Jurkat, Clone E6-1 (cell line): ENCODE measurements around the gene OPA3. TPM values are rescaled to one million over a fixed set of nuclear protein-coding genes. Genes with fewer than 3 reads are reported as not detected.
"Not testable (repeated sequence)": the region's sequence is repeated elsewhere in the genome, so short reads cannot be mapped to it uniquely, and the experiment has no call there.

Experiments used
- DNase-seq: peaks from one replicate; pipeline ENCODE4 v3.0.0-alpha.2; 2011; ENCODE audit warnings: low read depth, low spot score
- H3K4me3 ChIP-seq: 2 replicates; pipeline ENCODE4 v1.5.1; 2011; ENCODE audit warnings: mild to moderate bottlenecking, low read length, control low read depth, moderate library complexity
- polyA plus RNA-seq: library from polyadenylated mRNA; unstranded; fragments of >200 nt; gene quantifications from one replicate; pipeline ENCODE4 v1.2.1, GENCODE V29; 2012; ENCODE audit warnings: missing spikeins; ENCODE audit not compliant: insufficient read length, insufficient read depth

OPA3 gene
- 12.3 TPM for polyA plus RNA-seq

DNA sequence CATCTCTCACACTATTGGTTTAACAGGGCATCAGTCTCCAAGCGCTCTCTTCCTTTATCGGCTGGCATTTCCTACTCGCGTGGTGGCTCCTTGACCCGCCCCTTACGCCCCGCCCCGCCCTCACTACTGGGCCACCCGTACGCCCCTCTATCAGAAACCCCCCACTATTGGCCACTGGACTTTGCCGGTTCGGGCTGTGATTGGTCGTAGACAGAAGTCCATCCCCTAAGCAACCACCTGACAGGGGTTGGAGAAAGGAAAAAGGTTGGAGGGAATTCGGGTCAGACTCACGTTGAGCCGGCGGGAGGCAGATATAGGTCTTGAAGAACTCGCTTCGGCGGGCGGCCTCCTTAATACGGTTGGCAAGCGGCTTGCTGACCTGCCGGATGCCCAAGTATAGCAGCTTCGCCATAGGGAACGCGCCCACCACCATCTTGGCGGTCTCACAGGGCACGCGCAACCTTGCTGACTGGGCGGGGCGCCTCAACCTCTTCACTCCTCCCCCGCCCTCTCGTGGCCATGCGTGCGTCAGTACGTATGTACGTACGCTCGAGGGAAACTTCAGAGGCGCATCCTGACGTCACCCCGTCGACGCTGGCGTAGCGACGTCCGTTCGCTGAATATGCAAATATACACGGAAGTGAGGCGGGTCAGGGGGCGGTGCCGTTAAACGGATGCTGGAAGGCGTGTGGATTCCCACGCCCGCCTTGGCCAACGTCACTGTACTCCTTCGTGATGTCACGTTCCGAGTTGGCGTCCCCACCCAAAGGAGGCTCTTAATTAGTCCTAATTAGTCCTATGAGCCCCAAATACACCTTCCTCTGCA lies at the start of gene OPA3:
TSS of gene OPA3 (minus strand) at position 471 of the 826 bp plus-strand sequence. CDS start at position 433, 38 bp downstream.
- H3K4me3 ChIP-seq = peak within 1 kb of the TSS; percentile 98
- DNase-seq = peak; percentile 100

DNA sequence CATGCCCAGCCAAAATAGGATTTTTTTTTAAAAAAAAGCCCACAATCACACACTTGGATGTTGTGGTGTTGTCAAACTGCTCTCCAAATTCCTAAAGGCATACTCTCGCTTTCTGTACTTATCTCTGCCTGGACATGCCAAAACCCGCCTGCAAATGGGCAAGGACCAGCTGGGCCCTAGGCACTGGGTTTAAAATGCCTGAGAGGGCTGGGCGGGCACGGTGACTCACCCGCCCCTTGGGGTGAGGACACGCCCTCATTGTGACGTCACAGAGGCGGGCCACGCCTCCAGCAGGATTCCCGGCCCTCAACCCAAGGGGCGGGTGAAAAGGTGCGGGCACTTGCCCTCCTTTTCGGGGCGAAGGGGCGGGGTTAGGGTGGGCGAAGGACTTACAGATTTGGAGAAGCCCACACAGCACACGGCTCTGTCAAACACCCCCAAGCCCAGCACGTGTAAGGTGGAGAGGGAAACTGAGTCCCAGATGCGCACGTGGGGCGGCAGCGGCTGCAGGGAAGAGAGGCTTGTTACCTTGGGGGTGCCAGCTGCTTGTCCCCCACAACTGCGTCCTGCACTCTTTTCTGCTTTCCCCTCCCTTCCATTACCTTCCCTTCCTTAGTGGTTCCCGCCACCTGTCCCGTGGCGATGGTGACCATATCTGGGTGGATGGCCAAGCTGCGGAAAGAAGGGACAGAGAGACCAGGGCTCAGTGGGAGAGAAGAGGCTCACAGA lies 48.0 kb upstream of the OPA3 start:
- H3K4me3 ChIP-seq = no peak overlapping the region
- no peak for DNase-seq

DNA sequence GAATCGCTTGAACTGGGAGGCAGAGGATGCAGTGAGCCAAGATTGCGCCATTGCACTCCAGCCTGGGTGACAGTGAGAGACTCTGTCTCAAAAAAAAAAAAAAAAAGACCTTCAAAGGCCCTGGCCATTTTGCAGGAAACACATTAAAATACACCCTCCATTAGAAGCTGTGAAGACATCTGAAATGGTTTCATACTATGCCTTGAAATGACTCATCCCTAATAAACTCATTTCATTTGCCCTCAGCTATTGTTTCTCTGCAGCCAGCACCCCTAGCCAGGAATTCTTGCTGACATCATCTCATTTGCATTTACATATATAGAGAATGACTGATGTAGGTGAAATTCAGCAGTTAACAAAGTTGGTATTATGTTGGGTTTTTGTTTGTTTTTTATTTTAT lies 45.9 kb upstream of the OPA3 start:
- H3K4me3 ChIP-seq = no peak overlapping the region
- no peak for DNase-seq

DNA sequence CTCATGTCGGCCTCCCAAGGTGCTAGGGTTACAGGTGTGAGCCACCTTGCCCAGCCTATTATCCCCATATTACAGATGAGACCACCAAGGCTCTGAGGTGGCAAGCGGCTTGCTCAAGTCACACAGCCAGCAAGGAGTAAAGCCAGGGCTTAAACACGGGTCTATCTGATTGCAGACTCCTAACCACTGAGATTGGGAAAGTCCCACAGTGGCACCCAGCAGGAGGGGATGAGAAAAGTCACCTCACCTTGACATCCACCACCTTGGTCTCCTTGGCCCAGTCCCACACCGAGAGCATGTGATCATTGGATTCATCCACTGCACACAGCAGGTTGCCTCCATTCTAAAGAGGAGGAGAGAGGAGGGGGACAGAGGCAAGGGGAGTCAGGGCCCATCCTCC lies 45.1 kb upstream of the OPA3 start:
- no peak for DNase-seq
- H3K4me3 ChIP-seq = no peak overlapping the region

DNA sequence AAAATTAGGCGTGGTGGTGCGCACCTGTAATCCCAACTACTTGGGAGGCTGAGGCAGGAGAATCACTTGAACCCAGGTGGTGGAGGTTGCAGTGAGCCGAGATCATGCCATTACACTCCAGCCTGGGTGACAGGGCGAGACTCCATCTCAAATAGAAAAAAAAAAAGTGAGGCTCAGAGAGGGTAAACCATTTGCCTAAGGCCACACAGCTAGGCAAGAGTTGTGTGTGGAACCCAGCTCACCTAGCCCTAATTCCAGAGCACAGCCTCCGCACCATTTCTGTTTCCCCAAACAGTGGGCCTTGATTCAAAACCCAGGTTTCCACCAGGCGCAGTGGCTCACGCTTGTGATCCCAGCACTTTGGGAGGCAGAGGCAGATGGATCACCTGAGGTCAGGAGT lies 43.6 kb upstream of the OPA3 start:
- not testable (repeated sequence) for H3K4me3 ChIP-seq, DNase-seq

DNA sequence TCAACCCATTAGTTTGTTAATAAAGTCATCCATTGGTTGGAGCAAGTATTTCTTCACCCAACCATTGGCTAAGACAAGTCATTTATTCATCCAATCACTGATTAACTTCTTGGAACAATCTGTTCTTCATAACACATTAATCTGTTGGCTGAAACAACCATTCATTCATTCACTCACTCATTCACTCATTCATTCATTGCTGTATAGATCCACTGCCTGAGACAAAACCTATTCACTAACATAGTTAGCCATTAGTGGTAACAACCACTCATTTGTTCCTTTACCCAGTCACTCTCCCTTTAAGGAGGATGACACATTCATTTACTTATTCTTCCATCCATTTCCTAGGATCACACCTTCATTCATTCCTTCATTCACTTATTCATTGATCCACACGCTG lies 39.4 kb upstream of the OPA3 start:
- no peak for DNase-seq
- no peak overlapping the region for H3K4me3 ChIP-seq

DNA sequence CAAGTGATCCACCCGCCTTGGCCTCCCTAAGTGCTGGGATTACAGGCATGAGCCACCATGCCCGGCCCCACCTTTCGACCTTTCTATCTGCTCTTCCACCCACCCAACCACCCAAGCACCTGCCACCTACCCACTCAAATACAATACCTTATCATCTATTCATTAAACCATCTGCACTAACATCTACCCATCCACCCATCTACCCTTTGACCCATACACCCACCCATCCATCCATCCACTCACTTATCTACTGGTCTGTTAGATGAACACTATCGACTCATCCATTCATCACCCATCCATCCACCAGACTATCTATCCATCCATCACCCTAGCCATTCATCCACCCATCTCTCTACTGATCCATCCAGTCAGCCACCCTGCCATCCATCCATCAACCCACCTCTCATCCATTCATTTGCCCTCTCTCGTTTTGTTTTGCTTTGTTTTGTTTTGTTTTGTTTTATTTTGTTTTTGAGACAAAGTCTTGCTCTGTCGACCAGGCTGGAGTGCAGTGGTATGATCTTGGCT lies 37.4 kb upstream of the OPA3 start:
- no peak overlapping the region for H3K4me3 ChIP-seq
- no peak for DNase-seq

DNA sequence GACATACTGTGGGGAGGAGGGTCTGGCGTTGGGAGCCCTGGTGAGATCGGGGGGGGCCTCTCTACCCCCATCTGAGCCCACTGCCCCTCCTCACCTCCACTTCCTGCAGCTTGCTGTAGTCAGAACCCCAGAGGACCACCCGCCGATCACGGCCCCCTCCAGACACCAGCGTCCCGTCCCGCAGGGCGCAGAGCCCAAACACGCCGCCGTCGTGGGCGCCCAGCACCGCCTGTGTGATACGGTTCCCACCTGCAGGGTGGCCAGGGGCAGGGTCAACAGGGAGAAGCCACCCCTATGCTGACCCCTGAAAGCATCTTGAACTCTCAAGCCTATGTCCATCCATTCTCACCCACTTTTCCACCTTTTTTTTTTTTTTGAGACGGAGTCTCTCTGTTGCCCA lies 36.8 kb upstream of the OPA3 start:
- no peak for DNase-seq
- no peak overlapping the region for H3K4me3 ChIP-seq

DNA sequence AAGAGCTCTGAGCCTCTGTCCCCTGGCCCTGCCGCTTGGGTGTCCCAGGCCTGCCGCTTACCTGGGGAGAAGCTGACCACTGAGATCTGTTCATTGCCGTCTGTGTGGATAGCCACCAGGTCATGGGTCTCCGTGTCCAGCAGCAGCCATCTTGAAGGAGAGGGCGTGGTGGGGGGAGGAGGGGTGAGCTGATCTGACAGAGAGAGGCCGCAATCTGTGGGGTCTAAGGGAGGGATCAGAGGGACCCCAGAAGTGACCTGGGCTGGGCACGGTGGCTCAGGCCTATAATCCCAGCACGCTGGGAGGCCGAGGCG lies 32.1 kb upstream of the OPA3 start:
- DNase-seq = no peak
- H3K4me3 ChIP-seq = no peak overlapping the region

DNA sequence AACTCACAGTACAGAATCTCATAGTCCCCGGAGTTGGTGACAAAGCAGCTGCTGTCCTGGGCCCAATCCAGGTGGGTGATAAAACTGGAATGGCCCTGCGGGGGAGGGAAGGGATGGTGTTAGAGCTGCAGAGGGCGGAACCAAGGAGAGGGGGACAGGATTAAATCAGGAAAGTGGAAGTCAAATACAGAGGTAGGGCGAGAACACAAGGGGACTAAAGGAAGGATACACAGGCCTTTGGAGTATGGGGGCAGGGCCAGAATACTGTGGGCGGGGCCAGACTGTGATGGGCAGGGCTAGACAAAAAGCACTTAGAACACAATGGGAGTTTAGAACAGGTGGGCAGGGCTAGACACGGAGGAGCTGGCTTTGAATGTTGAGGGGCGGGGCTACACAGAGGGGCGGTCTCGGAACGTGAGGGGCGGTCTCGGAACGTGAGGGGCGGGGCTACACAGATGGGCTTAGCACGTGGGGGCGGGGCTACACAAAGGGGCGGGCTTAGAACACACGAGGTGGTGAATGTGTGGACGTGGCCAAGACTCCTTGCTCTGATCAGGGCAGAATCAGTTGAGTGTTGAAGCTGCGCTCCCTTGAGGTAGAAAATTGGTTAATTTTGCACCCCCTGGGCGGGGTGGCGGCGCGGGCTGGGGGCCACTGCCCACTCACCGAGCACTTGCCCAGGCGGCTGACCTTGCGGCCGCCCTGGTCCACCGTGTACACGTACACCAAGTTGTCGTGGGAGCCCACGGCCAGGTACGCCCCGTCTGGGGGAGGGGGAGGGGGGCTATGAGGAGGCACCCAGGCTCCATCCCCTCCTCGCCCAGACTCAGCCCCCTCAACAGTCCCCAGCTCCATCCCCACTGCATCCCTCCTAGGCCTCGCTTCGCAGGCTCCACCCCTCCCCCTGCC lies 31.4 kb upstream of the OPA3 start:
- H3K4me3 ChIP-seq = no peak overlapping the region
- peak; percentile 87 for DNase-seq

DNA sequence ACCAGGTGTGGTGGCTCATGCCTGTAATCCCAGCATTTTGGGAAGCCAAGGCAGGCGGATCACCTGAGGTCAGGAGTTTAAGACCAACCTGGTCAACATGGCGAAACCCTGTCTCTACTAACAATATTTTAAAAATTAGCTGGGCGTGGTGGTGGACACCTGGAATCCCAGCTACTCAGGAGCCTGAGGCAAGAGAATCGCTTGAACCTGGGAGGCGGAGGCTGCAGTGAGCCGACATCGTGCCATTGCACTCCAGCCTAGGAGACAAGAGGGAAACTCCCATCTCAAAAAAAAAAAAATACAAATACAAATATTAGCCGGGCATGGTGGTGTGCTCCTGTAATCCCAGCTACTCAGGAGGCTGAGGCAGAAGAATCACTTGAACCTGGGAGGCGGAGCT lies 30.5 kb upstream of the OPA3 start:
- H3K4me3 ChIP-seq, DNase-seq: not testable (repeated sequence)

DNA sequence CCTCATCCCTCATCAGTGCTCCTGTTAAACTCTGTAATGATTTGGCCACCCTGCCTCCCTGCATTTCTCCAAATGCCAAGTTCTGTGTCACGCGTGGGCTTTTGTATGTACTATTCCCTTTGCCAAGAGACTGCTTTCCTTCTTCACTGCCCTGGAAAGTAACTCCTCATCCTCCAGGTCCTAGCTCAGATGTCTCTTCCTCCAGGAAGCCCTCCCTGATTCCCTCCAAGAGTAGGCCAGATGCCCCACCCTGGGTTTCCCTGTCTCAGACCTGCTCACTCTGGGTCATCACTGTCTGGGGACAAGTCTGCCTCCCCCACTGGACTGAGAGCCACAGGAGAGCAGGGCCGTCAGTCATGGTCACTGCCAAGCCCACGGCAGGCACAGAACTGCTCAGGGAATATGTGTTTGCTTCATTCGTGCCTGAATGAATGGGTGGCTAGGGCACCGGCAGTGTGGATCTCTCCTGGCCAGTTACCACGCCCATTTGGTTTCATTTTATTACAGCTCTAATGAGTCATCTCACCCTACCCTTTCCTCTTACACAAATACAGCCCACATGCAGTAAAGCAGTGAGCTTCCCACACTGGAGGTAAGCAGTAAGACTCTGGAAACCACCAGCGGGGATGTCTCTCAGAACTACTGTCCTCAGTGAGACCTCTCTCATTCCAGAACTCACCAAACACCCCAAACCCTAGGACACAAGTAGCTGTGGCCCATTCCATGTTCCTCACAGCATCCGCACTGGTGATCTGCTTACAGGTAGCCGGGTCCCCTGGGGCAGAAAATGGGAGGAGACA lies 29.5 kb upstream of the OPA3 start:
- no peak for DNase-seq

DNA sequence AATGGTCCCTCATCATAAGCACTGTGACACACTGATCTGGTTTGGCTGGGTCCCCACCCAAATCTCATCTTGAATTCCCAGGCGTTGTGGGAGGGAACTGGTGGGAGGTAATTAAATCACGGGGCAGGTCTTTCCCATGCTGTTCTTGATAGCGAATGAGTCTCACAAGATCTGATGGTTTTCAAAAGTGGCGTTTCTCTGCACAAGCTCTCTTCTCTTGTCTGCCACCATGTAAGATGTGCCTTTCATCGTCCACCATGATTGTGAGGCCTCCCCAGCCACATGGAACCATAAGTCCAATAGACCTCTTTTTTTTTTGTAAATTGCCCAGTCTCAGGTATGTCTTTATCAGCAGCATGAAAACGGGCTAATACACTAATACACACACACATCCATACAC lies 24.3 kb upstream of the OPA3 start:
- H3K4me3 ChIP-seq = no peak overlapping the region
- no peak for DNase-seq

More for the DNA sequence above, 29.5 kb upstream of the OPA3 start:
- no peak overlapping the region for H3K4me3 ChIP-seq

DNA sequence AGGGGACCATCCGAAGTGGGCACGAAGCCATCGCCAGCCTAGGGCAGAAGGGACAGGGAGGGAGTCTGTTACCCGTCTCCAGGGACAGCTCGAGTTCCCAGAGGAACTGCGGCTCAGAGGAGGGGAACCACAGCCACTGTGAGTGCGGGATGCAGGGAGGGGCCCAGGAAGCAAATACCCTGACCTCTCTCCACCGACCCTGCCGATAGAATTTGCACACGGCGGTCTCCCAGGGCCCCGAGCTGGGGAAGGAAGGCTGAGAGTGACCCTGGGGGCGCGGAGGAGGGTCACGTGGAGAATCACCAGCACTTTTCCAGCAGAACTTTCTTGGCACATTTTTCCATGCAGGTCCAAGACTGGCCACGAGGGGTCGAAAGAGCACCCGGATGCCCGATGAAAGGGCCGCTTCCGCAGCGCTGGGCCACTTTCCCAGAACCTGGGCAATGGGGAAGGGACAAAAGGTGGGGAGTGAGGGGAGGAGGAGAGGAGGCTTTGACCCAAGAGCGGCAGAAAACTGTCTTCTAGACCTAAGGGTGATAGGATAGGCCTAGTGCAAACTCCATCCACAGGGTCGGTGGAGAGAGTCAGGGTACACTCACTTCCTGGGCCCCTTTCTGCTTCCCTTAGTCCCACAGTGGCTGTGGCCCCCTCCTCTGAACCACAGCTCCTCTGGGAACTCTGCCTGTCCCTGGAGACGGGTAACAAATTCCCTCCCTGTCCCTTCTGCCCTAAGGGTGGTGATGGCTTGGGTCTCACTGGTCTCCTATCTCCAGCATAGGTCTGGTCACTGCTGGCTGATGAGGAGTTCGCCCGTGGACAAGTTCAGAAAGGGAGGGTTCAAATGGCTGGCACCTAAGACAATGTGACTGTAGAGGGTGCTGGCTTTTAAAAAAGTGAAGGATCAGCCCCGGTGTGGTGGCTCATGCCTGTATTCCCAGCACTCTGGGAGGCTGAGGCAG lies 22.7 kb upstream of the OPA3 start:
- DNase-seq = no peak
- peak overlapping the region; percentile 18 for H3K4me3 ChIP-seq

DNA sequence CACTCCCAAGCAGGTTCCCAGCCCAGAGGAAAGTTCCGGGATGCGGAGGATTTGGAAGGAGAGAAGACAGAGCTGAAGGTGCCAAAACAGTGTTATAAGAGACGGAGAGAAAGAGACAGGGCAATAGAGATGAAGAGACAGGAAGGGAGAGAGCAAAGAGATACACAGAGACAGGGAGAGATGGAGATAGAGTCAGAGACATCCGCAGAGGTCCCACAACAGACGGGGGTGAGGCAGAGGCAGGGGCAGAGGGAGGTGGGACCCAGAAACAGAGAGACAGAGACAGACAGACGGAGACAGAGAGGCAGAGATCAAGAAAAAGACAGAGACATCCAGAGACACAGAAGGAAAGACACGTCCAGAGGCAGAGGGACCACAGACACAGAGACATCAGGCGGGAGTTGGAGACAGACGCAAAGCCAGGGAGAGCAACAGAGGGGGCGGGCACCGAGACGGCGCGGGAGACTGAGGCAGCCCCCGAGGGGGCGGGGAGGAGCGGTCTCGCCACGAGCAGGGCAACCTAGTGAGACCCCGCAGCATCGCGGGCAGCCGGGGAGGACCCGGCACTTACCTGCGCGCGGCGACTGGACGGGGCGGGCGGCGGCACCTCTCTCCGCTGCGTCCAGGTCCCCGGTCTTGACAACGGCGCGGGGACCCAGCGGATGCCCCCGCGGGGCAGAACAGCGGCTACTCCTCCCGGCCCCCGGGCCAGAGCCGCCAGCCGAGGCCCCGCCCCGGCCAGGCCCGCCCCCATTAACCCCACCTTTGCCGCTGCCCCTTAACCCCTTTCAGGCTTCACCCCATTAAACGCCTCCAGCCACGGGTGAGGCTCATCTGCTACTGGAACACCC lies 17.1 kb upstream of the OPA3 start, which contains the start of gene GPR4:
TSS of gene GPR4 (minus strand) at position 689 of the 851 bp plus-strand sequence. CDS start 10,346 bp downstream, outside the sequence.
- DNase-seq = no peak
- no peak within 1 kb of the TSS for H3K4me3 ChIP-seq

DNA sequence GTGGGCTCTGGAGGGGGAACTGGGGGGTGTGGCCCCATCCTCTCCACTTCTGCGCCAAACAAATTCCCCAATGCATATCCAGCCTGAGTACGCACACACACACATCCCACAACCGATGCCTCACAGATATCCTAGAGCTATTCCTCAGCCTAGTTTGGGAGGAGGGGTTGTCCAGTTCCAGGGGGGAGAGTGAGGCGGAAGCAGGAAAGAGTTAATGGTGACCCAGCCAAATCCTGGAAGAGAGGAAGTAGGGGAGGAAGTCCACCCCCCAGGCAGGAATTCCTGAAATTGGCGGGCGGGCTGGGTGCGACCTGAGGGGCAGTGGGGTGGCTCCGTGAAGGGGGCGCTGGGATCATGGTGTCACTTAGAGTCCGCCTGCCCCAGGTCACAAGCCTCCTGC lies 16.5 kb upstream of the OPA3 start:
- no peak overlapping the region for H3K4me3 ChIP-seq
- DNase-seq = no peak
